PFSK-1 (cell line): ENCODE data around the gene RAD51B.

Source experiments
- FOXP2 ChIP-seq: optimal IDR thresholded peaks from 2 replicates; pipeline ENCODE3; 2011; ENCODE audit warnings: borderline replicate concordance, control low read depth, inconsistent platforms; ENCODE audit not compliant: insufficient read depth; ENCODE audit errors: extremely low read length, extremely low read depth
- POLR2AphosphoS5 ChIP-seq: IDR thresholded peaks from 2 replicates; pipeline ENCODE4 v1.6.1; 2012; ENCODE audit warnings: low read depth, mild to moderate bottlenecking, control low read depth, low read length, moderate library complexity
- REST ChIP-seq, 2 experiments: IDR thresholded peaks; 2 replicates each; pipeline versions ENCODE4 v1.6.1 to v1.8.0; 2011 to 2012; ENCODE audit warnings: low read depth in 2 of 2, low read length in 2 of 2, control low read depth in 1 of 2, inconsistent platforms in 1 of 2, mild to moderate bottlenecking in 1 of 2, moderate library complexity in 1 of 2; ENCODE audit not compliant: insufficient read depth in 1 of 2
- SIN3A ChIP-seq: IDR thresholded peaks from 2 replicates; pipeline ENCODE4 v1.6.1; 2012; ENCODE audit warnings: mild to moderate bottlenecking, low read length, moderate library complexity, borderline replicate concordance; ENCODE audit not compliant: insufficient read depth
- TAF1 ChIP-seq: IDR thresholded peaks from 2 replicates; pipeline ENCODE4 v1.6.1; 2012; ENCODE audit warnings: low read length, control low read depth, borderline replicate concordance; ENCODE audit not compliant: insufficient read depth

The RAD51B gene

GRCh38 chr14:68322940-68323620 lies 503.5 kb downstream of the RAD51B start:
- TF ChIP-seq SIN3A (no peak), TAF1 (no peak), REST (IDR thresholded peaks at IDR 0.05; ENCODE audit: insufficient read depth in 1 of 2, low read depth in 2 of 2, low read length in 2 of 2) (no peak), FOXP2 (no peak), POLR2AphosphoS5 (no peak)

GRCh38 chr14:68325267-68325807 lies 505.8 kb downstream of the RAD51B start:
- TF ChIP-seq FOXP2, result no peak
- no peak for TF ChIP-seq POLR2AphosphoS5
- TF ChIP-seq SIN3A, result no peak
- TF ChIP-seq REST (IDR thresholded peaks at IDR 0.05; ENCODE audit: insufficient read depth in 1 of 2, low read depth in 2 of 2, low read length in 2 of 2), result no peak
- no peak for TF ChIP-seq TAF1

GRCh38 chr14:68327231-68327630 lies 507.7 kb downstream of the RAD51B start:
- no peak for TF ChIP-seq SIN3A
- no peak for TF ChIP-seq REST (IDR thresholded peaks at IDR 0.05; ENCODE audit: insufficient read depth in 1 of 2, low read depth in 2 of 2, low read length in 2 of 2)
- TF ChIP-seq FOXP2, result no peak
- no peak for TF ChIP-seq POLR2AphosphoS5
- no peak for TF ChIP-seq TAF1

GRCh38 chr14:68328509-68328908 lies 508.9 kb downstream of the RAD51B start:
- TF ChIP-seq POLR2AphosphoS5 (no peak), TAF1 (no peak), SIN3A (no peak), FOXP2 (no peak), REST (IDR thresholded peaks at IDR 0.05; ENCODE audit: insufficient read depth in 1 of 2, low read depth in 2 of 2, low read length in 2 of 2) (no peak)
